ENCODE results near the gene HAUS8. TPM values are rescaled to one million over a fixed set of nuclear protein-coding genes. Genes with fewer than 3 reads are reported as not detected.
A peak's percentile ranks its signal among the peaks of the same experiment; 100 is the strongest.

HAUS8 gene
- total and polyA plus RNA-seq, 9 of the 15 experiments (the other 6 are each of a cell fraction or from before 2014, with no cell fraction given): 20.5 to 53.2 (median 36.0) TPM

DNA sequence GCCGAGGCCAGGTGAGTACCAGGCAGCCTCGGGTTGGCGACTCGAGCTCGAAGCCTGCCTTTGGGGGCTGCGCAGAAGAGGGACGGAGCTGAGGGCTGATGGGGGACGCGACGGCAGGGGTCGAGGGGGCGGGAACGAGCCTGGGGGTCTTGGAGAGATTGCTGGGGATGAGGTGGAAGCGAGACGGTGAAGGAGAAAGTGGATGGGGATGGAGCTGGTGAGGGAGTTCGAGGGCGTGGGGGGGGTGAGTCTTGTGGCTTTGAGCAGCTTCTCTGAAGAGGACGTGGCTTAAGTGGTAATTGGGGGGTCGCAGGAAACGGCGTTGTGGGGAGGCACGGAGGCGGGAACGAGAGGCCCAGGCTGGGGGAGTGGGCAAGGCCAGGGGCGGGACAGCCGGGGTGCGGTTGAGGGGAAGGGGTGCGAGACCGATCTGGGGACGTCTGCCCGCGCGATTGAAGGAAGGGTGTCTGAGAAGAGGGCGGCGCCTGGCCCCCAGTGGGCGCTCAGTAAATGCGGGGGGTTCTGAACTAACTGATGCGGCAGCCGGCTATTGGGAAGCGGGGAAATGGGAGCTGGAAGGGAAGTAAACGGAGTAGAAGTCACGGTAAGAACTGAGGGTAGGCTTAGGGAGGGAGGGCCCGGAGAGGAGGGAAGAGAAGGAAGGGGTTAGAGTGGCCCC, 751 bp upstream of the HAUS8 start (continued):
- TF ChIP-seq, protein P1, sequence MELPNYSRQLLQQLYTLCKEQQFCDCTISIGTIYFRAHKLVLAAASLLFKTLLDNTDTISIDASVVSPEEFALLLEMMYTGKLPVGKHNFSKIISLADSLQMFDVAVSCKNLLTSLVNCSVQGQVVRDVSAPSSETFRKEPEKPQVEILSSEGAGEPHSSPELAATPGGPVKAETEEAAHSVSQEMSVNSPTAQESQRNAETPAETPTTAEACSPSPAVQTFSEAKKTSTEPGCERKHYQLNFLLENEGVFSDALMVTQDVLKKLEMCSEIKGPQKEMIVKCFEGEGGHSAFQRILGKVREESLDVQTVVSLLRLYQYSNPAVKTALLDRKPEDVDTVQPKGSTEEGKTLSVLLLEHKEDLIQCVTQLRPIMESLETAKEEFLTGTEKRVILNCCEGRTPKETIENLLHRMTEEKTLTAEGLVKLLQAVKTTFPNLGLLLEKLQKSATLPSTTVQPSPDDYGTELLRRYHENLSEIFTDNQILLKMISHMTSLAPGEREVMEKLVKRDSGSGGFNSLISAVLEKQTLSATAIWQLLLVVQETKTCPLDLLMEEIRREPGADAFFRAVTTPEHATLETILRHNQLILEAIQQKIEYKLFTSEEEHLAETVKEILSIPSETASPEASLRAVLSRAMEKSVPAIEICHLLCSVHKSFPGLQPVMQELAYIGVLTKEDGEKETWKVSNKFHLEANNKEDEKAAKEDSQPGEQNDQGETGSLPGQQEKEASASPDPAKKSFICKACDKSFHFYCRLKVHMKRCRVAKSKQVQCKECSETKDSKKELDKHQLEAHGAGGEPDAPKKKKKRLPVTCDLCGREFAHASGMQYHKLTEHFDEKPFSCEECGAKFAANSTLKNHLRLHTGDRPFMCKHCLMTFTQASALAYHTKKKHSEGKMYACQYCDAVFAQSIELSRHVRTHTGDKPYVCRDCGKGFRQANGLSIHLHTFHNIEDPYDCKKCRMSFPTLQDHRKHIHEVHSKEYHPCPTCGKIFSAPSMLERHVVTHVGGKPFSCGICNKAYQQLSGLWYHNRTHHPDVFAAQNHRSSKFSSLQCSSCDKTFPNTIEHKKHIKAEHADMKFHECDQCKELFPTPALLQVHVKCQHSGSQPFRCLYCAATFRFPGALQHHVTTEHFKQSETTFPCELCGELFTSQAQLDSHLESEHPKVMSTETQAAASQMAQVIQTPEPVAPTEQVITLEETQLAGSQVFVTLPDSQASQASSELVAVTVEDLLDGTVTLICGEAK (IDR thresholded peaks at IDR 0.05): peak; percentile 47
- TF ChIP-seq, protein P1 (CRISPR knock-in tag; IDR thresholded peaks at IDR 0.05): no peak
- peak; percentile 39; the same call in 1 of the 2 replicates for TF ChIP-seq GABPA (tag; conservative IDR thresholded peaks at IDR 0.05; ENCODE audit: low read depth)
- peak; percentile 32; the same call in 1 of the 2 replicates for TF ChIP-seq ELF1 (tag; IDR thresholded peaks at IDR 0.05)
- 0 out of 2 replicates have a peak, but pooled peaks have one; percentile 24 for TF ChIP-seq ZNF263 (CRISPR knock-in tag; IDR thresholded peaks at IDR 0.05; ENCODE audit: borderline replicate concordance)
- TF ChIP-seq HLTF (IDR thresholded peaks at IDR 0.05): 0 out of 2 replicates have a peak, but pooled peaks have one; percentile 36
- TF ChIP-seq MBD2 (IDR thresholded peaks at IDR 0.05; ENCODE audit: borderline replicate concordance, low read depth): 0 out of 2 replicates have a peak, but pooled peaks have one; percentile 25
